Activated naive CD4-positive, alpha-beta T cell treated with anti-CD3 and anti-CD28 coated beads, Interleukin-2, amount 50 U/mL, for 16 hours (primary cell): Measurements from ENCODE around the gene LHX5.

ENCODE experiments used
- DNase-seq: peaks from one replicate; pipeline ENCODE4 v3.0.0-alpha.2; 2020

LHX5 gene

DNA sequence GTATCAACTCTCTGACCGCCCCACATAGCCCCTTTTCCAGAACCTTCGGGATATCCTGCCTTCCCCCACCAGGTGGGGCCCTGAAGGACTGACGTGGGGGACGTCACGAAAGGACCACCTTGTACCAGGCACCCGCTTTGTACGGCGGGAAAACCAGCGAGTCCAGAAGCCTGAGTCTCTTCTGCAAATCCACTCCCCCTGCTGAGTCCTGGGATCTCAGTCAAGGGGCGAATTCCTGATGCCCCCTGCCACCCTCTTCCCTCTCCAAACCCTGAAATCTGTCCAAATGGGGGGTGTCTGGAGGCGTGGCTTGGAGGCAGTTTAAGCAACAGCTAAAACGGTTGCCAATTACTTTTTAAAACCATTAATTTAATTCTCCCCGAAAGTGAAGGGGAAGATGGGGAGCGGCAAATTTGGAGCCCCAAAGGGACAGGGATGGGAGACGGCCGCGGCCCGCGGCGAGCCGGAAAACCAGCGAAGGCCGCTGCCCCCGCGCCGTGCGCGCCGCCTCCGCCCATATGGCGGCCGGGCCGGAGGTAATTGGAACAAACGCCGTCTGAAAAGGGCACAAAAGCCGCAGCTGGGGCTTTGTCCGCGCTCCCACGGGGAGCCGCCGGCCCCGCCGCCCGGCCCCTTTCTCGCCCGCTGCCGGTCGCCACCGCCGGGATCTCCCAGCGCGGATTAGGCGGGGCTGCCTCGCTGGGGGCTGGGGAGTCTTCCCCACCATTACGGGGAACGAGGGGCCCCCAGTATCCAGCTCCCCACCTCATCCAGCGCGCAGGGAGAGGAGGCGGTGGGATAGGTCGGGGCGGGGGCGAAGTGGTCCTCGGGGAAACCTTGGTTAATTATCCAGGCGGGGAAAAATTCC is 6.6 kb downstream of the LHX5 start:
- no peak for DNase-seq

DNA sequence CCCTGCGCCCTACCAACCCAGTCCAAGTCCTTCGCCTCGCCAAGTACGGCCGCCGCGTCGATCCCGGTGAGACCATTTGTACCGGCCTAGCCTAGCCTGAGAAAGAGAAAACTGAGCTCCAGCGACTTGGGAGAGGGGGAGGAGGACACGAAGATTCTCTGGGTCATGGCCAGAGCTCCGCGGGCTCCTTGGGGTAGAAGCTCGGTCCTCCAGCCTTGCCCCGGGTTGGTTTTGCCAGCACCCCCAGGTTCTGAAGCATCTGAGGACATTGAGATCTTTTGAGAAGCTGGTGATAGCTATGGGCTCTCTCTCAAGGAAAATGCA is 7.3 kb downstream of the LHX5 start:
- DNase-seq, result no peak

DNA sequence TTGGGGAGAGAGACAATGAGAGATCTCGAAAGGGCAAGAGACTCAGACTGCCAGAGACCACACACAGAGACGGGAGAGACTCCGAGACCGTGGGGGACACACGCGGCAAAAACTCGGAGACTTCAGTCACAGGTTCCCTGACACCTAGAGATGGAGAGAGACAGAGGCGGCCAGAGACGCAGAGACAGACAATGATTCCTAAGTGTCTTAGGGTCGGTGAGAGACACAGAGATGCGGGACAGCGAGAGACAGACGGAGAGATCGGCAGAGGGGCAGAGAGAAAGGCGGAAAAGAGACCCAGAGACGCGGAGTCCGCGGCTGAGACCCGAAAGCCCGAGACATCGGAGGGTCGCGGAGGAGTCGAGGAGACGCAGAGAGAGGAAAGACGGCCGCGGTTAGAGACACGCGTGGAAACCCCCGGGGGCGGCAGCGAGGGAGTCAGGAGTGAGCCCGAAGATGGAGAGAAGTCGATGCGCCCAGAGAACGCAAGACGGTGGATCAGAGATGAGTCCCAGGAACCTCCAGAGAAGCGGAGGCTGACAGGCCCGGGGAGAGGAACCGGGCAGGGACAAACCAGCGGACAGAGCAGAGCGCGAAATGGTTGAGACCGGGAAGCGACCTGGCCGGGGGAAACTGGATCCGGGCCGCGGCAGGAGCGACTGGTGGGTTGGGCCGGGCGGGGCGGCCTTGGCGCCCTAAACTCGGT is 7.8 kb downstream of the LHX5 start:
- no peak for DNase-seq

DNA sequence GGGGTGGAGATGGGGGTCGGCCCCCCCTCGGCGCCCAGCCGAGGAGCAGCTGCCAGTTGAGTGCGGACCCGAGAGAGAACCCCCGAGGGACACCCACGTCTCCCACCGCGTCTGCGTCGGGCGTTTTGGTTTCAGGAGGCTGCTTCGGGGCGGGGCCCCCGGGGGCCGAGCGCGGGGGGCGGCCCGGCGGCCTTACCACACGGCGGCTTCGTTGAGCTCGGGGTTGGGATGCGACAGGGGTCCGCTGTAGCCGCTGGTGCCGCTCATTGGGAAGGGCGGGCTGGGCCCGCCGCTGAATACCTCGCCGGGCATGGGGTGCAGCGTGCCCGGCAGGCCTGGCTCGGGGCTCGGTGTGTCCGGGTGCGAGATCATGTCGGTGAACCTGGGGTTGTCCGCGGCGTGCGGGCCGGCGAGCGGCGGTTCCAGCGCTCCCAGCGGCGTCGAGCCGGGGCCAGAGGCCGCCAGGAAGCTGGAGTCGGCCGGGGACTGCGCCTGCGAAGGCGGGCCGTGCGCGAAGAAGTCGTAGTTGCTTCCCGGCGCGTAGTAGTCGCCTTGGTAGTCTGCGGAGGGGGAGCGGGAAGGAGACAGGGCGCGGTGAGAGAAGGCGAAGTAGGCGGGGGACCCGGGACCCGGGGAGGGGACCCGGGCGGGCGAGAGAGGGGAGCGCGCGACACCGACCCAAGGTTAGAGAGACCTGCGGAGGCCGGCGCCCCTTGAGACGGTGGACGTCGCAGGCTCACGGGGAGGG is 8.5 kb downstream of the LHX5 start:
- no peak for DNase-seq

DNA sequence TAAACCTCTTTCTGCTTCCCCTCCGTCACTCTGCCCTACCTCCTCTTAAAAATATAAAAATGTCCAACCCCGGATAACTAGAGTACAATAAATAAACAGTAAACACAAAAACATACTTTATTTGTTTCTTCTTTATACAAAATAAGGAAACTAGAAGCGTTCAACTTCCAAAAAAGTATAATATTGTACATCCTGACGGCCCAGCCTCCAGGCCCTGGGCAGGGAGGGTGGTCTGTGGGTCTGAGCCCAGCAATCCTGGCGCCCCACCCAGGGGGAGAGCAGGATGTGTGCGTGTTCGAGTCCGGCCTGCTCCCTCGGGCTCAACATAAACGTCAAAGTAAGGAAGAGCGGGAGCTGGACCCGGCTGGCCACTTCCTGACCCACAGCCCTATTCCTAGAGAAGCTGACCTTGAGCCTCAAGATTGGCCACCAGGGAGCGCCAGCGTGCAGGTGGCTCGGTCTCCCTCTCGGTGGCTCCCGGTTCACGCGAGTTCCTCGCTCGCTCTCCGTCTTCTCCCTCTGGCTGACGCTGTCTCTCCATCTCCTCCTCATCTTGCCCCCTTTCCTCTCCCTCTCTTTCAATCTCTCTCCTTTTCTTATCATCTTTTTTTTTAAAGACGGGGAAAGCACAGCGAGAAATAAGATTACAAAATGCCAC is 9.4 kb downstream of the LHX5 start:
- DNase-seq, result peak; percentile 74

DNA sequence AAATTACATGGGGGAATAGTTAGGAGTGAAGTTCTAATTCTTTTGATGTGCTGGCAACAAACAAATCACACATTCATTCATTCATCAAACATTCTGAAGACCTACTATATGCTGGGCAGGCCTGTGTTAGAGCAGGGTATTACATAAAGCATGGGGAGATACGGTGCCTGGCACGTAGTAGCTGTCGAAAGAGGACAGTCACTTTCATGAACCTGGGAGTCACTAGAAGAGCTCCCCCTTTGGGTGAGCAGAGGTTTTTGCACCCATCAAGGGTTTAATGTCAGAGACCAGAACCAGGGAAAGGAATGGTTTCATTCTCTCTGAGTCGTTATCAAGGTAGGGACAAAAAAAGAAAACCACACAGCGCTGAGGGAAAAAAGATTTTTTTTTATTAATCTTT is 10.0 kb downstream of the LHX5 start:
- no peak for DNase-seq

DNA sequence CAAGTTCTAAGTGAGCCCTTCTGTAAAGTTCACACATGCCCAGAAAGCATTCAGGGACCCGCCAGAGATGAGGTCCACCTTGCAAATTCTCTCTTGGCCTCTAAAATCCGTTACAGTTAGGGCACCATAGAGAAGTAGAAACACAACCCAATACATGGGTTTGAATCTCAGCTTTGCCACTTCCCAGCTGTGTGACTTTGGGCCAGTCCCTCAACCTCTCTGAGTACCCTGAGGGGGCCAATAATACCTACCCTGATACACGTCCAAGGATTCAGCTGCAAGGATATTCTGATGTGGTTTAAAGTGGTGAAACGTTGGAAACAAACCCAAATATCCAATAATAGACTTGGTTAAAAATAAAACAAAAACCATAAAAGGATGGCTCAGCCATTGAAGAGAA is 11.7 kb downstream of the LHX5 start:
- DNase-seq, result no peak

DNA sequence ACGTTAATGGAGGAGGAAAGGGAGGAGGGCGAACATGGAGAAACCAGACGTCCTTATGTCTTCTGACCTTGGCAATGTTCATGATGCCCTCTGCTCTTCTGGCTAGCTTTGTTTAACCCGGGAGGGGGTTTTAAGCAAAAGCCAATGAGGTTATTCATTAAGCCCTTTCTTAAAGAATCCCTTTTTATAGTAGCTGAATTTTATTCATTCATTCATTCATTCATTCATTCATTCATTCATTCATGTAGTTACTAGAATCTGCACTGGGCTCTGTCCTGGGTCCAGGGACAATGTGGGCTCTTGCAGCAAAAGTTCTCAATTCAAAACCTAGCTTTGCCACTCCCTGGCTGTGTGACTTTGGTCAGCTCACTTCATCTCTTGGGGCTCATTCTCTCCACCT is 14.0 kb downstream of the LHX5 start:
- DNase-seq, result no peak

DNA sequence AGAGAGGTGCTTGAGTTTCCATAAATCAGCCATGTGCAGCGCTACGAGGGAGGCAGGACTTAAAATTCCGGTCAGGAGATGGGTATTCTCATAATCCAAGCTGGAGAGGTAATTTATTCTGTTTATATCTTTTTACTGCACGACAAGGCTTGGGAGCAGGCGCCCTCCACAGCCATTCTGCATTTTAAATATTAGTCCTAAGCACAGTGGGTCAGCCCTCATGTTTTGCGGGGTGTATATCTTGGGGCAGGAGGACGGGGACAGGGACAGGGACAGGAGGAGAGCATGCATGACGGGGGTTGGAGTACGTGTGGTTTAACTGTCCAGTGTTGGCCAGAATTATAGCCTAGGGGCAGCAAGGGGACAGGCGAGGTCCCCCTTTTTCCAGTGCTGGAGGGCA is 14.5 kb downstream of the LHX5 start:
- no peak for DNase-seq

DNA sequence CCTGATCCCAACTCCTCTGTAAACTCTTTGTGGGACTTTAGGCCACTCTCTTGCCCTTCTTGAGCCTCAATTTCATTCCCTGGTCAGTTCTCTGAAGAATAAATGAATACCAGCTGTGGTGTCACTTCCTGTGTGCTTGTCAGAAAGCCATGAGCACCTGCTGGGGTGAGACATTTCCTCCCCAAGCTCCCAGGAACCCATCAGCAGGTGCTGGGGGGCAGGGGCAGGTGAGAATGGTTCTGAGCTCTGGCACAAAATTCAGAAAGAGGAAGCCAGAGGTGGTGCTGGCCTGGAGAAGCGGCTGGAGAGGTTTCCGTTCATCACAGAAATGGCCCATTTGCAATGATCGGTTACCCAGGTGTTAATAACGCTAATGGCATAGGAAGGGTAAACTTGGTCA is 14.9 kb downstream of the LHX5 start:
- DNase-seq, result no peak

DNA sequence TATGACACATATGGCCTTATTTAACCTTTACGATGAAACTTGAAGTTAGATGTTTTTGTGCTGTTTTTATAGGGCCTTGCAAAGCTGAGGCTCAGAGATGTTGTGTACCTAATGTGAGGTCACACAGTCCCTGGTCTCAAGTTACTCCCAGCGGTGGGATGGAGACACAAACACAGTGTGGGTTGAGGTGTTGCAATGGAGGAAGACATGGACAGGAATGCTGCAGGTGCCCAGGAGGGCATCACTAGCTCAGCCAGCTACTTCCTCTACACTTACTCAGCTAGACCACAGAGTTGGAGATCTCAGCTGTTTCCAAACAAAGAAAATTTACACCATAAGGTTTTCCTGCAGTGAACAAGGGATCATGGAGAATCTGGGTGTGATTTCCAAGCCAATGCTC is 15.5 kb downstream of the LHX5 start:
- DNase-seq, result no peak

DNA sequence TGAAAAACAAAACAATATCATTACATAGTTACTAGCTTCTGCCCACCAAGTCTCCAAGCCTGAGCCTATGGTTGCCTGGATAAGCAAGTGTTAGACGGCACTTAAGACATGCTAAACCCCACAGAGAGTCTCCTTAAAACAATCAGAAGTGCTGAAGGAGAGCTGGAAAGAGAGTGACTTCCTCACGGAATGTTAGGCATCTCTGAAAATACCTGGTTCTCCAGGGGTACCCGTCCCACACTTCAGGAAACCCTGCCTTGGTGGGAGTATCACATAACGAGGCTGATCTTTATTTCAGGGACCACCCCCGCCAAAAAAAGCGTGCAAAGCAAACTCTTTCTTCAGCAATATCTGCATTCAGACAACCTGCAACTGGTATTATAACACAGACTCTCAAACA is 18.3 kb downstream of the LHX5 start:
- no peak for DNase-seq

DNA sequence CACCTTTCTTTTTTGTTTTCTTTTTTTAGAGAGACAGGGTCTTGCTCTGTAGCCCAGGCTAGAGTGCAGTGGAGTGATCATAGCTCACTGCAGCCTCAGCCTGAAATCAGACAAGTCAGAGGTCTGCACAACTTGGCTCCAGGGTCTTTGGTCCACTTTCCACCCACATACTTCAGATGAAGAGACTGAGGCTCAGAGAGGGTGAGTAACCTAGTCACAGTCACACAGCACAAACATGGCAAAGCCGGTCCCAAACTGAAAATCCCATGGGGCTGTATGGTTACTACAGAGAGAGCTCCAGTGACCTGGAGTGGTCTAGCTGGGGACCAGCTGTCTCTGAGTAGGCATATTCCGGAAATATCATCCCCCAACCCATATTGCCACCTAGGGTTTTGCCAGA is 19.2 kb downstream of the LHX5 start:
- DNase-seq, result no peak

DNA sequence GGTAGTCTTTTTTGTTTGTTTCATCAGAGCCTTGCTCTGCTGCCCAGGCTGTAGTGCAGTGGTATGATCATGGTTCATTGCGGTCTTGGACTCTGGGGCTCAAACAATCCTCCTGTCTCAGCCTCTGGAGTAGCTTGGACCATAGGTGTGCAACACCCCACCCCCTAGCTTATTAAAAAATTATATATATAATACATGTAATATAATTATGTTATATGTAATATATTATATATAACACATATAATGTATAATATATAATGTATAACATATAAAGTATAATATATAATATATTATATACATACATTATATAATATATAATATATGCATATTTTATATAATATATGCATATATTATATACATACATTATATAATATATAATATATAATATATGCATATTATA is 21.8 kb downstream of the LHX5 start:
- DNase-seq, result no peak

DNA sequence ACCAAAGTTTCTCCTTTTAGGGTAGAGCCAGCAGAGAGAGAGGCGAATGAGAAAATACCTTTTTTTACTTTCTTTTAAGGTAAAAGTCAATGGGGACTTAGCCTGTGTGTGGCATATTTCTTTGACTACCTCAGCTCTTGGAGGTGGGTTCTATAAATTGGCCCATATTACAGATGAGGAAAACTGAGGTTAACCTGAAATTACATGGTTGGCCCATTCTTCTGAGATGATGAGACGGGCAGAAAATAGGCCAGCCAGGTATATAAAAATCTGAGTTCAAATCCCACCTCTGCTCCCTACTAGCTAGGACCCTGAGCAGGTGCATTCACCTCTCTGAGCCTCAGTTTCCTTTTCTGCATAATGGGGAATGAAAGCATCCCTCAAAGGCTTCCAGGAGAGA is 22.4 kb downstream of the LHX5 start:
- no peak for DNase-seq

DNA sequence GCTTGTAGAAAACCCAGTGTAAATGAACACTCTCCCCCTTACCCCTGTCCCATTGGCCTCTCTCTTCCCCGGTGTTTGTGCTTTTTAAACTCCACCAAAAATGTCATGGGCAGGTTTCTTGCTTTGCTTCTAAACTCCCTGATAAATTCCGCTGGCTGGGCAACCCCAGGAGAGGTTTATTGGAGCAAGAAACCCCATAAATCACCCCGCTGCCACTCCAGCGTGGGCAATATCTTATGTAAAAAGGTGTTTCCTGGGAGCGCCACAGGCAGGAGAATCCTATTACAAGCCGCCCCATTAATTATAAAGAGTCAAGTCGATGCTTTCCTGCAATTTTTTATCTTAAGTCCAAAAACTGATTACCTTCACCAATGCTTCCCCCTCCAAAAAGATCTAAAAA is 22.8 kb downstream of the LHX5 start:
- no peak for DNase-seq

DNA sequence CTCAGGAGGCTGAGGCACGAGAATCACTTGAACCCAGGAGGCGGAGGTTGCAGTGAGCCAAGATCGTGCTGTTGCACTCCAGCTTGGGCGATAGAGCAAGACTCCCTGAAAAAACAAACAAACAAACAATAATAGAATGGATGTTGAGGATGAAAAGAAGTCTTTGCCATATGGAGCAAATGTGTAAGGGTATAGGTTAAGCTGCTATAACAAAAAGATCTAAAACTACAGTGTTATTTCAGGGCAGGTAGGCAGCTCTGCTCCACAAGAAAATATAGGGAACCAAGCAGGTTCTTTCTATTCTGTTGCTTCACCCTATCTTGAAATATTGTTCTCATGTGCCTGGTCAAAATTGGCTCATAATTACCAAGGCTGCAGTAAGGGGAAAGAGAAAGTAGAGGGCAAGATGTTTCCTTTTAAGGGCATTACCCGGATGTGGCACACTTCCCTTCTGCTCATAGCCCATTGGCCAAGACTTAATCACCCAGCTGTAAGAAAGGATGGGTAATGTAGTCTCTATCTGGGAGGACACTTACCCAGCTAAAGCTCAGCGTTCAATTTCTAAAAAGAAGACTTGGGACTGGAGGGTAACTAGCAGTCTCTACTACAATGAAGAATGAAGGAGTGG is 26.0 kb downstream of the LHX5 start:
- DNase-seq, result no peak

DNA sequence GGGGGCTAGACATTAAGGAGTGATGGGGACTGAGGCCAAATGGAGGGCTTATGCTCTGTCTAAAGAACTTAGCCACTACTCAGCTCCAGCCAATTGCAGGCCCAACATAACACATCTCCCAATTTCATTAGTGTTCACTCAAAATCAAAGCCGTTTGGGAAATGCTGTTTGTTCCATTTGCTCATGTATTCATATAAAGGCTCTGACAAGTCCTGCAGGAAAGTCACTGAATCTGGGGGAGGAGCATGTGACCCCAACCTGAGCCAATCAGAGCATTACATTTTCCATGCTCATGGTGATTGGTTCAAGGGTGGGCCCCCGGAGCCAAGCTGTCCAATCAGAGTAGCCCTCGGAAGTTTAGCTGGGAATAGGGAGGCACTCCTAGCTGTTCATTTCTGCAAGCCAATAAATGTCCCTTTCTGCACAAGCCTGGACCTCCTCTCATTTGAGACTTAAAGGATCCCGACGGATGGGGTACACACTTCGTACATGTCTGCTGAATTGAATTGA is 28.6 kb downstream of the LHX5 start:
- no peak for DNase-seq

DNA sequence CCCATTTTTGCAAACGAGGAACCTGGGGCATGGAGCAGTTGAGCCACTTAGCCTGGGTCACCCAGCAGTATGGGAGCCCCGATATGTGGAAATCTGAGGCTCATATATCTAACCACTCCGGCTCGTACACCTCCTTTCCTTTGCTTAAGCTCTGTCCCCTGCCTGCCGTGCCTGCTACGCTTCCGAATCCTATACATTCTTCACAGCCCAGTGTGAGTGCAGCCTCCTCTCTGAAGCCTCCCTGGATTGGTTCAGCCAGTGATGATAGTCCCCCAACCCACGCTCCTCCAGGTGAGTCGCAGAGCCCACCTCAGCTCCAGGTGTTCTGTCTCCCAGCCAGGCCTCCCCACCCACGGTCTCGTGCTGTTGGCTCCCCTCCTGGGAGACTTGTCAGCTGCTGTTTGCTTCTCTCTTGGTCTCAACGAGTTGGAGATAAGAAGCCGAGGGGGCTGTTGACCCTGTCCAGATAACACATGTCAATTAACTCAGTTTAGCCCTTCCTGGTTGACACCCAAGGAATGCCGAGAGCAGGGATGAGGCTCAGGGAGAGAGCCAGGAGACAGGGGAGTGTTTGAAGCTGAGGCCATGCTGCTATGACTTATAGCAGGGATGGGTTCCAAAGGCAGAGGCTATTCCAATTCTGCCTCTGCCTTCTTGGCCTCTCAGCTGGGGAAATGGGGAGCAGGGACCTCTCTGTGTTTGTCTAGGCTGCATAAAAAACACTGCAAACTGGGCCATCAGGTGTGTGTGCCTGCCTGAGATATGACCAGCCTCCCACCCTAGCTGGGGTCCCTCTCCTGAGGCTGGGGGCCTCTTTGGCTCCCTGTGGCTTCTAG is 30.5 kb downstream of the LHX5 start:
- DNase-seq, result no peak

DNA sequence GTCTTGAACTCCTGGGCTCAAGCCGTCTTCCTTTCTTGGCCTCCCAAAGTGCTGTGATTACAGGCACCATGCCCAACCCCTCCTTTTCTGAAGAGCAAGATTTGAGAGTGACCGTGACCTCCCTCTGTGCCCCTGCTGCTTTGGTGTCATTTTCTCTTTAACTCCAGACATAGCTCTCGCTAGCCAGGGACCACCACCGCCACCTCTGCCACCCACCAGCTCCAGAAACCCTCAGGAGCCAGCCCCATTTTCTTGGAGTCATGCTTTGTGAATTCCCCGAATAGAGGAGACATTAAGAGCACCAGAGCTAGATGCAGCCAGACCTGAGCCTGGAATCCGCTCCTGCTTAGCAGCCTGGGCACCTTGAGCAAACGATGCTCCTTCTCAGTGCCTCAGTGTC is 31.3 kb downstream of the LHX5 start:
- DNase-seq, result no peak

DNA sequence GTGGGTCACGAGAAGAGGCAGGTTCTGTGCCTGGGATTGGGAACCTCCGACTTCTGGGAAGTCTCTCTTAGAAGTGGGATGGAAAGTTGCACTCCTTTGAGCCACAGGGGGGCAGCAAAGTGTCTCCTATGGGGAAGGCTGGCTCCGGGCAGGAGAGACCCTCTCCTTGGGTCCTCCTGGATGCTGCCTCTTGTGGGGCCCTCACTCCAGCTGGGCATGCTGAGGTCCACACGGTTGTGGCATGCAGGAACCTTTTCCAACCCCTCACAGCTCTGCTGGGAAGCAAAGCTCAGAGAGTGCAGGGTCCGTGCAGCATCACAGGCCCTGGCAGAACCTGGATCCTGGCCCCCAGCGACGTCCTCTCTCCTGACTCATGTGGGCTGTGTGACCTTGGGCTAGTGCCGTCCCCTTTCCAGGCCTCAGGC is 32.1 kb downstream of the LHX5 start:
- DNase-seq, result no peak

DNA sequence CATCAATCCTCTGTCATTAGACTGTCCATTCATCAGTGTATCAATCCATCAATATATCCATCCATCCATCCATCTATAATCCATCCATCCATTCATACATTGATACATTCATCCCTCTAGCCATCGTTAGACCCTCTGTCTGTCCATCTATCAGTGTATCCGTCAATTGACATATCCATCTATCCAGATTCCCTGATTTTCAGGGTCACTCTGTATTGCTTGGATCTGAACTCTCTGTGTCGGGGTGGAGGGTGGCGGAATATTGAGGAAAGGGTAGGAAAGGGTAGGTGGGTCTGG is 32.4 kb downstream of the LHX5 start:
- DNase-seq, result no peak
